GM12891 (cell line): ENCODE data around the gene PIP4K2C.

Source experiments
- PAX5 ChIP-seq: IDR thresholded peaks from 2 replicates; pipeline ENCODE4 v1.6.1; 2011; ENCODE audit warnings: low read length, moderate library complexity, mild to moderate bottlenecking; ENCODE audit not compliant: insufficient read depth, severe bottlenecking
- POLR2A ChIP-seq: IDR thresholded peaks from 2 replicates; pipeline ENCODE4 v1.6.1; 2011; ENCODE audit warnings: low read depth, low read length, control low read depth
- POLR2AphosphoS5 ChIP-seq: IDR thresholded peaks from 2 replicates; pipeline ENCODE4 v1.6.1; 2011; ENCODE audit warnings: low read depth, low read length, control low read depth
- POU2F2 ChIP-seq: IDR thresholded peaks from 2 replicates; pipeline ENCODE4 v1.6.1; 2011; ENCODE audit warnings: low read depth, mild to moderate bottlenecking, control low read depth, low read length, moderate library complexity
- SPI1 ChIP-seq: IDR thresholded peaks from 2 replicates; pipeline ENCODE4 v1.6.1; 2011; ENCODE audit warnings: low read depth, low read length, control low read depth
- TAF1 ChIP-seq: IDR thresholded peaks from 2 replicates; pipeline ENCODE4 v1.6.1; 2011; ENCODE audit warnings: low read depth, low read length, control low read depth

DNA sequence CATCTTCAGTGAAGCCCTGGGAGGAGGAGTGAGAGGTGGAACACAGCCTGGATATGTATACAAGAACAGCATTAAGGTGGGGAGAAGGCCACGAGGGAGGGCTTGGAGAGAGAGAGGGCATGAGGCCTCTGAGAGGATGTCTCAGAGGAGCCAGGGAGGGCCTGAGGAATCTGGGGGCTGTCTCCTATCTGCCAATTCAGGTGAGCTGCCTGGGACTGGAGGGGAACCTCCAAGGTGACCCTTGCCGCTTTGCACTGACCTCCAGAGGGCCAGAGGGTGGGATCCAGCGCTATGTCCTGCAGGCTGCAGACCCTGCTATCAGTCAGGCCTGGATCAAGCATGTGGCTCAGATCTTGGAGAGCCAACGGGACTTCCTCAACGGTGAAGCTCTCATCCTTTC, 24.6 kb downstream of the PIP4K2C start:
- TF ChIP-seq TAF1 (no peak), POLR2A (no peak), POLR2AphosphoS5 (no peak), POU2F2 (no peak), SPI1 (no peak), PAX5 (no peak)
